GM10248 (cell line): ENCODE data around the gene SOCS3.

Experiments used
- CTCF ChIA-PET: fragments of 300-600 bp; sonication (Branson Sonifier 250); formaldehyde crosslinking; extraction: SDS; loops from one replicate; lab custom pipeline; 2021; ENCODE audit warnings: antibody characterized with exemption; lab: Yijun Ruan, JAX
- POLR2A ChIA-PET: fragments of 350-650 bp; sonication (Branson Sonifier 250); formaldehyde crosslinking; extraction: SDS; loops from one replicate; lab custom pipeline; 2020; ENCODE audit warnings: antibody characterized with exemption; lab: Yijun Ruan, JAX
- DNase-seq: peaks from one replicate; pipeline ENCODE4 v3.0.0; 2012; ENCODE audit errors: extremely low spot score
- TF ChIP-seq, protein P1 (sequence below): IDR thresholded peaks from 2 replicates; pipeline ENCODE4 v1.5.1; 2012; ENCODE audit warnings: mild to moderate bottlenecking, low read depth; ENCODE audit errors: extremely low read depth, missing control alignments, control extremely low read depth

The SOCS3 gene

DNA sequence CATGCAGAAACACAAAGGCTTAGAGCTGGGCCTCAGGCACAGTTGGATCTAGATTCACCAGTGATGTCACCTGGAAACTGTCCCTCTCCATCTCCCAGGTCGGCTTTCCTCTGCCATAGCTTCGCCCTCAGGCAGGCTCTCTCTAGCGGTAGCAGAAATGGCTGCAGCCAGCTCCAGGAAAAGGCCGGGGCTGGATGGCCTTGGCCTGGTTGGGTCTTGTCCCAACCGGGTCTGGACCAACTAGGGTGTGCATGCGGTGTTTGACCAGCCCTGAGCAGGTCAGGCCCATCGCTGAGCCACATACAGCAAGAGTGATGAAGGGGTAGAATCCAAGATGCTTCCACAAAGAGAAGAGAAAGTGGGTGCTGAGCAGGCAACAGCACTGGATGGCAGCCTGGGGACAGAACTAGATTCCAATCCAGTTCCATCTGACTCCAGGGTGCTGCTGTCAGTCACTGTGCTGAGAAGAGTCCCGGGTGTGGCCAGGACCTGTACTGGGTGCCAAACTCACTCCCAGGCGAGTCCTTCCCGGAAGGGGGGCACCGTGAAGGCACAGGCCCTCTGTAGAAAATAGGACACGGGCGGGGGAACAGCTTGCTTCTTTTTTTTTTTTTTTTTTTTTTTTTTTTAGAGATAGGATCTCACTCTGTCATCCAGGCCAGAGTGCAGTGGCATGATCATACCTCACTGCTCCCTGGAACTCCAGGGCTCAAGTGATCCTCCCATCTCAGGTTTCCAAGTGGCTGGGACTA lies 51.8 kb downstream of the SOCS3 start:
- TF ChIP-seq, protein P1, sequence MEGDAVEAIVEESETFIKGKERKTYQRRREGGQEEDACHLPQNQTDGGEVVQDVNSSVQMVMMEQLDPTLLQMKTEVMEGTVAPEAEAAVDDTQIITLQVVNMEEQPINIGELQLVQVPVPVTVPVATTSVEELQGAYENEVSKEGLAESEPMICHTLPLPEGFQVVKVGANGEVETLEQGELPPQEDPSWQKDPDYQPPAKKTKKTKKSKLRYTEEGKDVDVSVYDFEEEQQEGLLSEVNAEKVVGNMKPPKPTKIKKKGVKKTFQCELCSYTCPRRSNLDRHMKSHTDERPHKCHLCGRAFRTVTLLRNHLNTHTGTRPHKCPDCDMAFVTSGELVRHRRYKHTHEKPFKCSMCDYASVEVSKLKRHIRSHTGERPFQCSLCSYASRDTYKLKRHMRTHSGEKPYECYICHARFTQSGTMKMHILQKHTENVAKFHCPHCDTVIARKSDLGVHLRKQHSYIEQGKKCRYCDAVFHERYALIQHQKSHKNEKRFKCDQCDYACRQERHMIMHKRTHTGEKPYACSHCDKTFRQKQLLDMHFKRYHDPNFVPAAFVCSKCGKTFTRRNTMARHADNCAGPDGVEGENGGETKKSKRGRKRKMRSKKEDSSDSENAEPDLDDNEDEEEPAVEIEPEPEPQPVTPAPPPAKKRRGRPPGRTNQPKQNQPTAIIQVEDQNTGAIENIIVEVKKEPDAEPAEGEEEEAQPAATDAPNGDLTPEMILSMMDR: no peak
- no peak for DNase-seq
- POLR2A ChIA-PET: interaction anchor here (0.6 kb wide), 1 partner anchor 1516 kb away, joined by 4 read pairs; no protein-coding TSS in a partner anchor
- CTCF ChIA-PET: interaction anchor here (1.0 to 4.4 kb wide), 4 partner anchors 7 to 238 kb away, joined by 3 to 19 read pairs (median 4); no protein-coding TSS in a partner anchor

DNA sequence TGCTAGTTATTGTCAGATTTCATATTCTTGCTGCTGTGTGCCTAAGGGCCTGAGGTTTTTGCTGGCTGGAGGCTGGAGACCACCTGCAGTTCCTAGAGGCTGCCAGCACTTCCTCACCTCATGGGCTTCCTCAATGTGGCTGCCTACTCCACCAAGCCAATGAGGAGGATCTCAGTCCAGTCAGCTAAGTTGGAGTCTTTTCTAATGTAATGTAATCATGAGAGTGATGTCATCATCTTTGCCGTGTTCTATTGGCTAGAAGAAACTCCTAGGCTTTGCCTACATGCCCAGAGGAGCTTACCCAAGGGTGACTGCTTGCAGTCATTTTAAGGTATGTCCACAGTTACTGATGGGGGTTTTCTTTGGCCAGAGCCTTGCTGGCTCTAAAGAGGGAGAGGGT lies 53.0 kb downstream of the SOCS3 start:
- POLR2A ChIA-PET: interaction anchor here (0.6 kb wide), 1 partner anchor 109 kb away, joined by 3 read pairs; no protein-coding TSS in a partner anchor
- TF ChIP-seq, protein P1: no peak
- DNase-seq: no peak
- CTCF ChIA-PET: interaction anchor here (1.6 to 4.4 kb wide), 2 partner anchors 9 to 115 kb away, joined by 4 to 19 read pairs; no protein-coding TSS in a partner anchor
